K562 (cell line): ENCODE results near the gene SPACA9. TPM values are rescaled to one million over a fixed set of nuclear protein-coding genes. Genes with fewer than 3 reads are reported as not detected.

ENCODE experiments used
- ATAC-seq: fragments of 200-7000 bp; cut with Tn5 transposase; 3 replicates; pipeline ENCODE4 v1.9.1; 2020; ENCODE audit warnings: moderate library complexity
- BruUV-seq: library from RNA; stranded (reverse); fragments of 400-500 nt; replicated peaks from 2 replicates; lab custom pipeline; 2021; lab: Mats Ljungman, UMichigan
- CTCF ChIA-PET: fragments of 300-600 bp; formaldehyde crosslinking; extraction: SDS; loops from one replicate; lab custom pipeline; 2021; ENCODE audit warnings: low intra/inter-chr PET ratio; lab: Yijun Ruan, JAX
- POLR2A ChIA-PET: fragments of 300-600, 350-650 bp; sonication (Branson Sonifier 250); formaldehyde crosslinking; extraction: SDS; loops from one replicate; lab custom pipeline; 2021; ENCODE audit warnings: antibody characterized with exemption, inconsistent platforms; lab: Yijun Ruan, JAX
- DNase-seq, 4 experiments: peaks; one replicate each; pipeline versions ENCODE4 v3.0.0 to v3.0.0-alpha.2; 2011 to 2018; ENCODE audit warnings: low spot score in 3 of 4, mixed read lengths in 3 of 4; ENCODE audit errors: extremely low read depth in 1 of 4
- FAIRE-seq: peaks from 2 replicates; lab custom pipeline; 2011; peaks lifted over from hg19 to GRCh38; lab: Jason Lieb, UNC
- H2AFZ ChIP-seq: 2 replicates; pipeline ENCODE4 v1.6.0; 2011; ENCODE audit warnings: low read depth, low read length, control low read depth, inconsistent platforms
- H3K27ac ChIP-seq: fragments of 200-600 bp; 3 replicates; pipeline ENCODE4 v1.8.0; 2011; ENCODE audit warnings: low read depth, mild to moderate bottlenecking, control low read depth, inconsistent platforms, low read length, moderate library complexity, mixed read lengths; ENCODE audit errors: extremely low read depth
- H3K27me3 ChIP-seq, 2 experiments: fragments of 300-600 bp in 1 of 2; 2 replicates in 1 of 2; 3 replicates in 1 of 2; pipeline versions ENCODE4 v1.6.0 to v1.8.0; 2011; ENCODE audit warnings: inconsistent platforms in 2 of 2, low read length in 2 of 2, mild to moderate bottlenecking in 1 of 2, mixed read lengths in 1 of 2, moderate library complexity in 1 of 2; ENCODE audit not compliant: control insufficient read depth in 2 of 2, insufficient read depth in 2 of 2
- H3K36me3 ChIP-seq: fragments of 300-600 bp; 3 replicates; pipeline ENCODE4 v1.8.0; 2011; ENCODE audit warnings: mild to moderate bottlenecking, low read length, inconsistent platforms; ENCODE audit not compliant: control insufficient read depth, insufficient read depth
- H3K4me1 ChIP-seq, 2 experiments: fragments of 200-600 bp in 1 of 2; replicated peaks in 1 of 2; 2 replicates in 1 of 2; 3 replicates in 1 of 2; pipeline versions ENCODE4 v1.5.1 to v1.8.0; 2011; ENCODE audit warnings: inconsistent platforms in 2 of 2, low read length in 2 of 2, mild to moderate bottlenecking in 1 of 2, mixed read lengths in 1 of 2, moderate library complexity in 1 of 2; ENCODE audit not compliant: control insufficient read depth in 2 of 2, insufficient read depth in 2 of 2
- H3K4me2 ChIP-seq: 2 replicates; pipeline ENCODE4 v1.6.1; 2011; ENCODE audit warnings: low read length, control low read depth, inconsistent platforms, mixed read lengths; ENCODE audit not compliant: insufficient read depth
- H3K4me3 ChIP-seq: fragments of 200-600 bp; sonication (generic), shearing (Covaris generic); 2 replicates; pipeline ENCODE4 v1.5.1; 2016; ENCODE audit warnings: control low read depth, inconsistent platforms
- H3K79me2 ChIP-seq: fragments of 200-600 bp; 3 replicates; pipeline ENCODE4 v1.8.0; 2011; ENCODE audit warnings: low read length, inconsistent platforms; ENCODE audit not compliant: control insufficient read depth, insufficient read depth
- H3K9ac ChIP-seq, 2 experiments: 2 replicates each; pipeline versions ENCODE4 v1.6.0 to v1.6.1; 2011; ENCODE audit warnings: low read depth in 2 of 2, low read length in 2 of 2, control low read depth in 1 of 2, inconsistent platforms in 1 of 2, mild to moderate bottlenecking in 1 of 2, mixed read lengths in 1 of 2; ENCODE audit not compliant: insufficient read depth in 1 of 2
- H3K9me1 ChIP-seq: one replicate; pipeline ENCODE4 v1.6.0; 2011; ENCODE audit warnings: inconsistent platforms, mild to moderate bottlenecking, low read length, moderate library complexity; ENCODE audit not compliant: control insufficient read depth, insufficient read depth
- H3K9me3 ChIP-seq: replicated peaks from 2 replicates; pipeline ENCODE4 v1.5.1; 2011; ENCODE audit warnings: low read depth, low read length, inconsistent platforms; ENCODE audit not compliant: control insufficient read depth, insufficient read depth
- H4K20me1 ChIP-seq: replicated peaks from 2 replicates; pipeline ENCODE4 v1.6.1; 2011; ENCODE audit warnings: low read length, inconsistent platforms, mixed read lengths; ENCODE audit not compliant: control insufficient read depth, insufficient read depth
- ELF2 ChIP-seq: fragments of 250-450 bp; sonication (Bioruptor Pico); IDR thresholded peaks from 2 replicates; pipeline ENCODE4 v1.5.0; 2021; ENCODE audit warnings: mild to moderate bottlenecking
- GTF2A2 ChIP-seq: IDR thresholded peaks from 2 replicates; pipeline ENCODE4 v1.6.1; 2016; ENCODE audit warnings: mild to moderate bottlenecking, missing genetic modification characterization, missing compliant biosample characterization
- JUN ChIP-seq, 2 experiments: sonication (generic) in 1 of 2; formaldehyde crosslinking in 1 of 2; IDR thresholded peaks; 2 replicates each; pipeline versions ENCODE4 v1.6.1 to v1.8.0; 2012 to 2022; ENCODE audit warnings: borderline replicate concordance in 2 of 2, mild to moderate bottlenecking in 2 of 2, improper control_type of control experiment in 1 of 2, low read depth in 1 of 2, low read length in 1 of 2, missing genetic modification reagents in 1 of 2
- NFYB ChIP-seq: IDR thresholded peaks from 2 replicates; pipeline ENCODE4 v1.6.1; 2011; ENCODE audit warnings: mild to moderate bottlenecking, moderate library complexity; ENCODE audit not compliant: insufficient read length; ENCODE audit errors: extremely low read depth
- PHB2 ChIP-seq: fragments of 450-650 bp; IDR thresholded peaks from 2 replicates; pipeline ENCODE4 v1.6.1; 2017; ENCODE audit warnings: low read depth
- POLR2H ChIP-seq: IDR thresholded peaks from 2 replicates; pipeline ENCODE4 v1.6.1; 2016; ENCODE audit warnings: missing genetic modification characterization, low read depth, mild to moderate bottlenecking, control low read depth, missing compliant biosample characterization, moderate library complexity
- SAFB ChIP-seq: fragments of 200-400 bp; formaldehyde crosslinking; IDR thresholded peaks from 2 replicates; pipeline ENCODE4 v1.6.1; 2017; ENCODE audit warnings: low read depth, low read length, borderline replicate concordance
- SP2 ChIP-seq: IDR thresholded peaks from 2 replicates; pipeline ENCODE4 v1.6.1; 2011; ENCODE audit warnings: mild to moderate bottlenecking, low read depth, low read length, moderate library complexity; ENCODE audit not compliant: poor library complexity, severe bottlenecking; ENCODE audit errors: extremely low read depth
- TARDBP ChIP-seq: fragments of 450-650 bp; IDR thresholded peaks from 2 replicates; pipeline ENCODE4 v1.6.1; 2016
- ZNF436 ChIP-seq: fragments of 250-450, 450-650 bp; sonication (Bioruptor Pico); formaldehyde crosslinking; IDR thresholded peaks from 2 replicates; pipeline ENCODE4 v1.7.0; 2020; ENCODE audit warnings: mild to moderate bottlenecking
- WGBS: fragments of 100-300 bp; shearing (Covaris generic); methylation state at CpG from one replicate; pipeline ENCODE4 v1.1.6; 2016; ENCODE audit warnings: low coverage, mixed read lengths; ENCODE audit not compliant: insufficient coverage; ENCODE audit errors: missing lambda C conversion rate; 5-methylcytosine and 5-hydroxymethylcytosine counted together
- in situ Hi-C: fragments of 300-500 bp; cut with MboI; formaldehyde crosslinking; loops from 4 replicates; pipeline ENCODE4 v1.15.0; 2018; ENCODE audit warnings: inconsistent platforms, mixed read lengths
- intact Hi-C: fragments of 100-400 bp; cut with micrococcal nuclease; formaldehyde crosslinking; loops from 2 replicates; pipeline ENCODE4 v1.14.2; 2022
- polyA plus RNA-seq, 8 experiments: library from polyadenylated mRNA; depleted of rRNA in 4 of 8; stranded (reverse) in 5 of 8; unstranded in 3 of 8; fragments of >200 nt; fragmentation: Nextera tagmentation in 2 of 8; fragmentation: Illumina TruSeq in 1 of 8; extraction: Ambion mirVana in 2 of 8; extraction: Trizol in 1 of 8; gene quantifications; 2 replicates each; pipeline versions ENCODE4 v1.2.1 to v1.2.3, GENCODE V29; 2011 to 2014; ENCODE audit warnings: inconsistent platforms in 1 of 8, missing spikeins in 1 of 8
- total RNA-seq, 7 experiments: library from RNA; depleted of rRNA in 6 of 7; stranded (reverse); fragments of >200 nt in 6 of 7; fragmentation: Illumina TruSeq in 2 of 7; extraction: Trizol in 2 of 7; gene quantifications; 2 replicates each; pipeline versions ENCODE4 v1.2.1 to v1.2.3, GENCODE V29; 2011 to 2021; ENCODE audit warnings: low replicate concordance in 1 of 7
- TF ChIP-seq, protein P1 (sequence below): fragments of 250-450 bp; sonication (Bioruptor Pico); IDR thresholded peaks from 2 replicates; pipeline ENCODE4 v1.4.0; 2020; ENCODE audit warnings: mild to moderate bottlenecking, moderate library complexity
- TF ChIP-seq, protein P2 (sequence below): fragments of 250-450 bp; sonication (Bioruptor Pico); IDR thresholded peaks from 2 replicates; pipeline ENCODE4 v1.5.0; 2022; ENCODE audit warnings: mild to moderate bottlenecking
- TF ChIP-seq, protein P3 (sequence below), 2 experiments: fragments of 250-450 bp in 1 of 2; fragments of 450-650 bp in 1 of 2; sonication (Bioruptor Pico) in 1 of 2; IDR thresholded peaks; 2 replicates each; pipeline versions ENCODE4 v1.6.1 to v1.8.0; 2016 to 2021; ENCODE audit warnings: mild to moderate bottlenecking in 2 of 2, moderate library complexity in 2 of 2, missing compliant biosample characterization in 1 of 2, missing genetic modification characterization in 1 of 2

The SPACA9 gene
- total and polyA plus RNA-seq, 9 of the 15 experiments (the other 6 are each of a cell fraction or from before 2014, with no cell fraction given): 0.06 to 0.51 (median 0.36) TPM

DNA sequence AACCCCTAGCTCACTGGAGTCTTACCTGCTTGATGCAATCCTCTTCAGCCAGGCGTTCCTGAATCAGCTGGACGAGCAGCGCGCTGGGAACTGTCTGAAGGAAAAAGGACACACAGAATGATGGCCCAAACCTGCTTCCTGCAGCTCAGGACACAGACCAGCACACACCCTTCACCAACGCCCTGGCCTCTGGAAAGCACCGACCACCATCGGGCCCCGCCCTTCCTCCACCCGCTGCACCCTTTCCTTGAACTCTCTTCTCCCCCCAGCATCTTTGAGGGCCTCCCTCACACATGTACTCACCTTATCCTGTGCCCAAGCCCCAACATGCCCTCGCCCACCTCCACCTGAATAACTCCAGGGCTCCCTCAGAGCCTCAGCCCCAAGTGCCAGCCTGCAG, 23.9 kb upstream of the SPACA9 start:
- FAIRE-seq (no peak), ATAC-seq (no peak)

More for the DNA sequence above, 23.9 kb upstream of the SPACA9 start:
- ChIA-PET CTCF (no interaction called here), POLR2A (no interaction called here)
- in situ Hi-C loops: no loop called here
- H3K4me1 ChIP-seq: peaks cover 0 to 8% of the 10 kb centered on the region in 2 experiments; a peak in 1 of 5 replicates
- no peak overlapping the region for H3K27ac ChIP-seq
- H3K27me3 ChIP-seq: peaks cover 56 to 62% of the 10 kb centered on the region in 2 experiments
- no peak overlapping the region for H3K4me3 ChIP-seq
- H4K20me1 ChIP-seq: 0 out of 2 replicates have a peak, but pooled peaks cover 3% of the 10 kb centered on the region
- TF ChIP-seq TARDBP (no peak), PHB2 (no peak), NFYB (no peak), ZNF436 (CRISPR knock-in tag) (no peak), JUN (IDR thresholded peaks at IDR 0.05; ENCODE audit: borderline replicate concordance, low read depth, low read length) (no peak), JUN (CRISPR knock-in tag; IDR thresholded peaks at IDR 0.05; ENCODE audit: borderline replicate concordance) (no peak), POLR2H (no peak), ELF2 (CRISPR knock-in tag) (no peak), SP2 (no peak), SAFB (no peak), GTF2A2 (no peak)
- TF ChIP-seq, protein P1, sequence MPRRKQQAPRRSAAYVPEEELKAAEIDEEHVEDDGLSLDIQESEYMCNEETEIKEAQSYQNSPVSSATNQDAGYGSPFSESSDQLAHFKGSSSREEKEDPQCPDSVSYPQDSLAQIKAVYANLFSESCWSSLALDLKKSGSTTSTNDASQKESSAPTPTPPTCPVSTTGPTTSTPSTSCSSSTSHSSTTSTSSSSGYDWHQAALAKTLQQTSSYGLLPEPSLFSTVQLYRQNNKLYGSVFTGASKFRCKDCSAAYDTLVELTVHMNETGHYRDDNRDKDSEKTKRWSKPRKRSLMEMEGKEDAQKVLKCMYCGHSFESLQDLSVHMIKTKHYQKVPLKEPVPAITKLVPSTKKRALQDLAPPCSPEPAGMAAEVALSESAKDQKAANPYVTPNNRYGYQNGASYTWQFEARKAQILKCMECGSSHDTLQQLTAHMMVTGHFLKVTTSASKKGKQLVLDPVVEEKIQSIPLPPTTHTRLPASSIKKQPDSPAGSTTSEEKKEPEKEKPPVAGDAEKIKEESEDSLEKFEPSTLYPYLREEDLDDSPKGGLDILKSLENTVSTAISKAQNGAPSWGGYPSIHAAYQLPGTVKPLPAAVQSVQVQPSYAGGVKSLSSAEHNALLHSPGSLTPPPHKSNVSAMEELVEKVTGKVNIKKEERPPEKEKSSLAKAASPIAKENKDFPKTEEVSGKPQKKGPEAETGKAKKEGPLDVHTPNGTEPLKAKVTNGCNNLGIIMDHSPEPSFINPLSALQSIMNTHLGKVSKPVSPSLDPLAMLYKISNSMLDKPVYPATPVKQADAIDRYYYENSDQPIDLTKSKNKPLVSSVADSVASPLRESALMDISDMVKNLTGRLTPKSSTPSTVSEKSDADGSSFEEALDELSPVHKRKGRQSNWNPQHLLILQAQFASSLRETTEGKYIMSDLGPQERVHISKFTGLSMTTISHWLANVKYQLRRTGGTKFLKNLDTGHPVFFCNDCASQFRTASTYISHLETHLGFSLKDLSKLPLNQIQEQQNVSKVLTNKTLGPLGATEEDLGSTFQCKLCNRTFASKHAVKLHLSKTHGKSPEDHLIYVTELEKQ: no peak
- TF ChIP-seq, protein P2, sequence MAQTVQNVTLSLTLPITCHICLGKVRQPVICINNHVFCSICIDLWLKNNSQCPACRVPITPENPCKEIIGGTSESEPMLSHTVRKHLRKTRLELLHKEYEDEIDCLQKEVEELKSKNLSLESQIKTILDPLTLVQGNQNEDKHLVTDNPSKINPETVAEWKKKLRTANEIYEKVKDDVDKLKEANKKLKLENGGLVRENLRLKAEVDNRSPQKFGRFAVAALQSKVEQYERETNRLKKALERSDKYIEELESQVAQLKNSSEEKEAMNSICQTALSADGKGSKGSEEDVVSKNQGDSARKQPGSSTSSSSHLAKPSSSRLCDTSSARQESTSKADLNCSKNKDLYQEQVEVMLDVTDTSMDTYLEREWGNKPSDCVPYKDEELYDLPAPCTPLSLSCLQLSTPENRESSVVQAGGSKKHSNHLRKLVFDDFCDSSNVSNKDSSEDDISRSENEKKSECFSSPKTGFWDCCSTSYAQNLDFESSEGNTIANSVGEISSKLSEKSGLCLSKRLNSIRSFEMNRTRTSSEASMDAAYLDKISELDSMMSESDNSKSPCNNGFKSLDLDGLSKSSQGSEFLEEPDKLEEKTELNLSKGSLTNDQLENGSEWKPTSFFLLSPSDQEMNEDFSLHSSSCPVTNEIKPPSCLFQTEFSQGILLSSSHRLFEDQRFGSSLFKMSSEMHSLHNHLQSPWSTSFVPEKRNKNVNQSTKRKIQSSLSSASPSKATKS (CRISPR knock-in tag): no peak
- TF ChIP-seq, protein P3, sequence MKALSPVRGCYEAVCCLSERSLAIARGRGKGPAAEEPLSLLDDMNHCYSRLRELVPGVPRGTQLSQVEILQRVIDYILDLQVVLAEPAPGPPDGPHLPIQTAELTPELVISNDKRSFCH (CRISPR knock-in tag; IDR thresholded peaks at IDR 0.05): no peak
- TF ChIP-seq, protein P3 (tag; IDR thresholded peaks at IDR 0.05): no peak
- DNase-seq: no peak
- no peaks in the 10 kb centered on the region for H3K9me1 ChIP-seq
- intact Hi-C loops: no loop called here
- H2AFZ ChIP-seq: no peak overlapping the region
- H3K79me2 ChIP-seq: no peaks in the 10 kb centered on the region
- H3K9ac ChIP-seq: no peak overlapping the region
- H3K4me2 ChIP-seq: no peak overlapping the region
- no peaks in the 10 kb centered on the region for H3K9me3 ChIP-seq
- BruUV-seq: no TSS peak
- no peaks in the 10 kb centered on the region for H3K36me3 ChIP-seq
- under 1% methylated on average over 10 of the region's 10 CpGs for WGBS
